Keratinocyte (primary cell): Measurements from ENCODE around the gene CDK14.

Source experiments
- CTCF ChIP-seq, 3 experiments: IDR thresholded peaks in 1 of 3; conservative IDR thresholded peaks in 1 of 3; optimal IDR thresholded peaks in 1 of 3; 2 replicates in 2 of 3; 3 replicates in 1 of 3; pipeline versions ENCODE3 to v1.5.1; 2011; ENCODE audit warnings: low read length in 3 of 3, mild to moderate bottlenecking in 3 of 3, moderate library complexity in 2 of 3, control low read depth in 1 of 3, inconsistent platforms in 1 of 3; ENCODE audit not compliant: insufficient read depth in 2 of 3; ENCODE audit errors: extremely low read depth in 1 of 3
- EZH2 ChIP-seq: IDR thresholded peaks from one replicate; pipeline ENCODE4 v1.6.1; 2012; ENCODE audit warnings: inconsistent platforms, mild to moderate bottlenecking, low read length, moderate library complexity

- TF ChIP-seq EZH2 (no peak), CTCF (optimal IDR thresholded peaks at IDR 0.05 in 1 of 3, IDR thresholded peaks at IDR 0.05 in 1 of 3, conservative IDR thresholded peaks at IDR 0.05 in 1 of 3; ENCODE audit: extremely low read depth in 1 of 3, insufficient read depth in 2 of 3, low read length in 3 of 3) (no peak)
Observed at GRCh38 chr7:90726623-90727022, 130.5 kb downstream of the CDK14 start.
